GM10847 (cell line): ENCODE measurements around the gene PRDX4.

Source experiments
- POLR2A ChIP-seq: IDR thresholded peaks from 2 replicates; pipeline ENCODE4 v1.6.1; 2011; ENCODE audit not compliant: insufficient read length; ENCODE audit errors: extremely low read depth

Gene PRDX4

GRCh38 chrX:23667239-23668177 lies at the start of gene PRDX4:
Gene PRDX4 (plus strand): TSS chrX:23667493. CDS start chrX:23667571, 78 bp downstream.
- TF ChIP-seq POLR2A: peak; percentile 53

- no peak for TF ChIP-seq POLR2A
These were observed 45.5 kb upstream of the PRDX4 start for GRCh38 chrX:23621621-23622265.

- no peak for TF ChIP-seq POLR2A
These were observed 43.5 kb upstream of the PRDX4 start for GRCh38 chrX:23623797-23624196.

GRCh38 chrX:23626651-23627050 lies 40.6 kb upstream of the PRDX4 start:
- TF ChIP-seq POLR2A: no peak

DNA sequence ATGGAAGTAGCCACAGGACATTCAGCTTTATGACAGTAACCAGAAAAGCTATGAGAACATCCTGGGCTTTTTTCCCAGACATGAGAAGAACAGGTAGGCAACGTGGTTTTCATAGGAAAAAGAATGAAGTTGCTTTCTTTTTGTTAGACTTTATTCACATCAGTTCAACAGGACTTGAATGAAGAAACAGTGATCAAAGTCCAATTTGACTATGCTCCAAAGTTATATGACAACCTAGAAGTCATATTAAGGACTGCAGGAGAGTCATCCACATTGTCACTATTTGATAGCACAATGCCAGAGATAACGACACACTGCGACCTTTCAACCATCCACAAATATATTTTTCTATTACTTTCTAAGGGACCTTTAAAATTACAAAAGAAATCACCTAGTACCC lies 39.2 kb upstream of the PRDX4 start:
- no peak for TF ChIP-seq POLR2A

- TF ChIP-seq POLR2A: no peak
These were observed 36.2 kb upstream of the PRDX4 start for GRCh38 chrX:23631136-23631535.

- no peak for TF ChIP-seq POLR2A
These were observed 33.3 kb upstream of the PRDX4 start for GRCh38 chrX:23633834-23634580.

- no peak for TF ChIP-seq POLR2A
These were observed 30.1 kb upstream of the PRDX4 start for GRCh38 chrX:23637187-23637586.

- TF ChIP-seq POLR2A: no peak
These were observed 24.3 kb upstream of the PRDX4 start for GRCh38 chrX:23643020-23643419.

DNA sequence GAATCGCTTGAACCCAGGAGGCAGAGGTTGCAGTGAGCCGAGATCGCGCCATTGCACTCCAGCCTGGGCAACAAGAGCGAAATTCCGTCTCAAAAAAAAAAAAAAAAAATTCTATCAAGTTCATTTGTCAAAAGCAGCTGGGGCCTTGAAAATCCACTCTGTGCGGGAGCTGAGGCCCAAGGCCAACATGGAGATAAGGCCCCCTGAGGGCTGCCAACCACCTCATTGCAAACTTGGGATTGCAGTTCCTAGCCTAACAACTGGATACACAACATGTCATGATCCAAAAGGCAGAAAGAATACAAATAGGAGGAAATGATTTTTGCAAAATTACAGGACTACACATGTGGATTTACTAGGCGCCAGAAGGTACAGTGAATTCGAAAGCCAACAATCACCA lies 22.5 kb upstream of the PRDX4 start:
- no peak for TF ChIP-seq POLR2A

- no peak for TF ChIP-seq POLR2A
These were observed 11.2 kb upstream of the PRDX4 start for GRCh38 chrX:23656091-23656490.

DNA sequence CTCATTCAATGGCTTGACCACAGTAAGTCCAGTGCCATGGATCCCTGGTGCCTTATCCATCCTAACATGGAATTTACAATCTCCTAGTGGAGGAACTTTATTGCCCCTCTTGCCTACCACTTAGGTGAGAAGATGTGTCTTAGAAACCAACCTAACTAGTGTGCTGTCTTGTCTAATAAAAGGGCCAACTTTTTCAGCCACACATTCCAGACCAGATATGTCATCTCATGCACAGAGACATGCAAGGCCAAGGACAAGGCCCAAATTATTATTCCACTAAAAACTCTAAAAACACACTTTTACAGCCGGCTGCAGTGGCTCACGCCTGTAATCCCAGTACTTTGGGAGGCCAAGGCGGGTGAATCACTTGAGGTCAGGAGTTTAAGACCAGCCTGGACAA lies 10.6 kb upstream of the PRDX4 start:
- no peak for TF ChIP-seq POLR2A

DNA sequence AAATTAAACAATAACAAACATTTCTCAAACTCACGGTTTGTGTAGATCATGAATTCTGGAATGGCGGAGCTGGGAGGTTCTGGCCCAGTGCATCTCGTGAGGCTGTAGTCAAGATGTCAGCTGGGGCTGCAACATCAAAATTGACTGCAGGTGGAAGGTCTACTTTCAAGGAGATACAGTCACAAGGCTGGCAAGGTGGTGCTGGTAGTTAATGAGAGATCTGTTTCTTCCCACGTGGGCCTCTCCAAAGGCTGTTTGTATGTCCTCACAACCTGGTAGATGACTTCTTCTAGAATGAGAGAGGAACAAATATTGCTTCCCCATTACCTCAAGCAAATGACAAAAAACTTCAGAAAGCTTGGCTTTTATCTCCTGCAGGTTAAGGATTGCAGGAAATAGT lies 8.0 kb upstream of the PRDX4 start:
- TF ChIP-seq POLR2A: no peak

- no peak for TF ChIP-seq POLR2A
These were observed 6.5 kb upstream of the PRDX4 start for GRCh38 chrX:23660766-23661132.

DNA sequence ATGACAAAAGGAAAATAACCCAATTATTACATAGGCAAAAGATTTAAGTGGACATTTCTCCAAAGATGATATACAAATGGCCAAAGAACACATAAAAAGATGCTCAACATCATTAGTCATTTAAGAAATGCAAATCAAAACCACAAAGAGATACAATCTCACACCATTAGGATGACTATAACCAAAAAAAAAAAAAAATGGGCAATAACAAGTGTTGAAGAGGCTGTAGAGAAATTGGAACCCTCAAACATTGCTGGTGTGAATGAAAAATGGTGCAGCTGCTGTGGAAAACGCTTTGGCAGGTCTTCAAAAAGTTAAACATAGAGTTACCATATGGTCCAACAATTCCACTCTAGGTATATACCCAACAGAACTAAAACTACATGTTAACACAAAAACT lies 5.6 kb upstream of the PRDX4 start:
- TF ChIP-seq POLR2A: no peak

DNA sequence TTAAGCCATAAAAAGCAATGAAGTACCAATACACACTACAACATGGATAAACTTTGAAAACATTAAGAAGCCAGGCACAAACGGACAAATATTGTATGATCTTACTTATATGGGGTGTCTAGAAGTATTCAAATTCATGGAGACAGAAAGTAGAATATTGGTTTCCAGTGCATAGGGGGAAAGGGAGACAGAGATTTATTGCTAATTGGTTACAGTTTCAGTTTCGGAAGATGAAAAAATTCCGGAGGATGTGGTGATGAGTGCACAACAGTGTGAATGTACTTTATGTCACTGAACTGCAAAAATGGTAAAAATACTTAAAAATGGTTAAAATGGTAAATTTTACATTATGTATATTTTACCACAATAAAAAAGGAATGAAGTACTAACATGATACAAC lies 5.1 kb upstream of the PRDX4 start:
- no peak for TF ChIP-seq POLR2A
